ENCODE results near the gene LETM1.

- TF ChIP-seq CTCF (IDR thresholded peaks at IDR 0.05; ENCODE audit: insufficient read depth, low read depth, low read length) (no peak), EZH2 (IDR thresholded peaks at IDR 0.05; ENCODE audit: insufficient read depth, low read length) (no peak)
Measured at GRCh38 chr4:1873776-1874175, 17.8 kb upstream of the LETM1 start.

Measured in astrocyte (in vitro differentiated cells and primary cell).